ENCODE measurements around the gene CRMP1. TPM values are rescaled to one million over a fixed set of nuclear protein-coding genes. Genes with fewer than 3 reads are reported as not detected.
"Not testable (repeated sequence)": the region's sequence is repeated elsewhere in the genome, so short reads cannot be mapped to it uniquely, and the experiment has no call there.

The CRMP1 gene
- total RNA-seq, 1 donor from 2014 or later: 0.34 TPM

DNA sequence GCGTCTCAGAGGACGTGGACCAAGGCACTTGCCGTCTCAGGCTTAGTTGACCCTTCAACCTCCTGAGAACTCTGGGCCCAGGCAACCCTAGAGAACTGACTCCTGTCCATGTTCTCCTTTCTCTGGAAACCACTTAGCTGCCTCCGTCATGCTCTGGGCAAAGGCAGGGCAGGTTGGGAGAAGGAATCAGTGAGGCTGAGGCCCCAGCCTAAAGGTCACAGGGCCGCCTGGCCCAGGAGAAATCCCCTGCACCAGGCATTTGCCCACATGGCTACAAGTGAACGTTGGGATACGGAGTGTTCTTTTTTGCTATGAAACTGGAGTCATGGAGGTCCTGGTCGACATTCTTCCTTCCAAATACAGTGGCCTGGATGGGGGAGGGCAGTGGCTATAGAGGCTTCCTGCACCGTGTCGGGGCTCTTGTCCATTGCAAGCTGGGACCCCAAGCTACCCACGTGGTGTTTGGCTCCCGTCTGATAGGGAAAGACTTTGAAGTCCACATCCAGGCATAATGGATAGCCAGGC, 76.0 kb downstream of the CRMP1 start:
- DNase-seq: no peak

DNA sequence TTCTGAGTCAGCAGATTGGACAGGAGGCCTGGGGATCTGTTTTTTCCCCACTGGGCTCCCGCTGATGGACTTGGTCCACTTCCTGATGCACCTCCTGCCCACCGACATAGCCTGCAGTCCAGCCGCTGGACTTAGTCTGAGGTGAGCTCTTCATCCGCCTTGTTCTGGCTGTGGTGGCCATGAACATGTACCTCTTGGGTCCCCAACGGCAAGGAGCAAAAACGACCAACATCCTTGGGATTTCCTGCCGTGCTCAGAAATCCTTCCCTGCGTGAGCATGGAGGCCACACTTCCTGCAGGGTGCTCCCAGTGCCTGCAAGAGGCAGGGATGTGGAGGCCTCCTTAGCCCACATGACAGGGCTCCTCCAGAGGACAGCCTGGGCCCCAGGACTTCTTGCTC, 76.8 kb downstream of the CRMP1 start:
- no peak for DNase-seq

DNA sequence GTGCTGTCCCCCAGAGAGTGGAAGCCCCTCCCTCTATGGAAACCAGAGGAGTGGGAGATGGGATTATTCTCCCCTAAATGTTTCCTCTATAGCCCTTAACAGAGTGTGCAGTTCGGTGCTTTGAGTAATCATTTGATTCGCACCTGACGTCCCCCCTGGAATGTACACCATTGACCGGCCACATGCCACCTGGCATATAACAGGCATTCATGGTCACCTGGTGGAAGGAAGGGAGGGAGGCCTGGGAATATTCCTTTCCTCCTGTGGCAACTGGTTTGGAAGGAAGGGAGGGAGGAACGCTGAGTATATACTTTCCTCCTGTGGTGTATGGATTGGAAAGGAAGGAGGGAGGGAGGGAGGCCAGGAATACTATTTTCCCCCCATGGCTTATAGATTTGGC, 77.2 kb downstream of the CRMP1 start:
- DNase-seq: no peak

DNA sequence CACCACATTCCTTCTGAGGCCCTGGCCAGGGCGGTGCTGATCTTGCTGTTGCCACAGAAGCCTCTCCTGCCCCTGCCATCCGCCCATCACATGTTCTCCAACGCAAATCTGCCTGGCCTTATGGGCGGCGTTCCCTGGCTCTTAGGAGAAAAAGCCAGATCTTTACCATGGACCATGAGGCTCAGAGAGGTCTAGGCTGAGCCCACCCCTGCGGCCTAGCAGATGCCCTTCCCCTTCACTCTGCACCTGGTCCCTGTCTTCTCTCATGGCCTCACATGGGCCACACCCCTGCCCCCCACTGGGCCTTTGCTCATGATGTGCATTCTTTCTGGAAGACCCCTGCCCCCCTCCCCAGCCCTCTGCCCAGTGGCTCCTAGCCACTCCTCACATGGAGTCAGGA, 78.5 kb downstream of the CRMP1 start:
- no peak for DNase-seq

DNA sequence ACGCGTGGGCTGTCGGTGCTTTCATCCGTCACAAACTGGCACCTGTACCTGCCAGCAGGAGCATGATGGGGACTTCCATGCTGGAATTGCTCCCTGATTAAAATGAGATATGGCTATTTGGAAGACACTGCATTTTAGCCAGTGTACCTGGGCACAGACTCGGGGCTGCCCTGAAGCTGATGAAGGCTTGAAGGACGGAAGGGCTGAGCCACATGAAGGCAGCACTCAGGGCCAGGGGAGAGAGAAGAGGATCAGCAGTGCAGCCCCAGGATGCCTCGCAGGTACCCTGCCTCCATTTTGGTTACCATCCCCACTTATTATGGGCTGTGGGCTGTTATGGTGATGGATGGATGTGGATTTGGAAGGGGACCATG, 79.0 kb downstream of the CRMP1 start:
- DNase-seq: no peak

GRCh38 chr4:5812506-5813229, 80.2 kb downstream of the CRMP1 start:
- peak; percentile 77 for DNase-seq

- not testable (repeated sequence) for DNase-seq
Measured at GRCh38 chr4:5812057-5812456, 80.8 kb downstream of the CRMP1 start.

DNA sequence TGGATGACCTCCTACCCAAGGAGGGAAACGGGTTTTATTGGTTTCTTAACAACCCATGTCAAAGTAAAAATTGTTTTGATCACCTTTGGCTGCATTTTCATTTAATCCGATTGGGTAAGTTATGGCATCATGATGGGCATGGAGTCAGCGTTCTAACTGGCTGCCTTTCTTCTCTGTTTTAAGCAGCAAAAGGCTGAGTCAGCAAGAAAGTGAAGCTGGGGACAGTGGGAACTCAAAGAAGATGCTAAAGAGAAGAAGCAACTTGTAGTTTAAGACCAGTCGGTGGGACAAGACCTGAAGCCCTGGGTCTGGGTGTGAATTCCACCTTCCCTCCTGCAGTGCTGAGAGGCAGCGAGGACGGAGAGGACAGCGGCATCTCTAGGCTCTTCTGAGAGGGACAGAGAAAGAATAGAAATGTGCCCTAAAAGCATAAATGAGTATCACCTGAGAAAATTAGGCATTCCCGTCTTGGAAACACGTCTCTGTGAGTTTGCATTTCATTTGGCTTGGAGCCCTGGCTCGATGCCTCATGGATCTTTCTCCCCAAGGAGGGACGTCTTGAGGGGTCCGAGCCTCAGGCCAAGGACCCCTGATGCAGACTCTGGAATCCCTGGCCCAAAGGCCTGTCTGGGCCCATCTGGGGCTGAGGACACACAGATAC, 82.0 kb downstream of the CRMP1 start:
- no peak for DNase-seq

- no peak for DNase-seq
Measured at GRCh38 chr4:5810151-5810550, 82.7 kb downstream of the CRMP1 start.

DNA sequence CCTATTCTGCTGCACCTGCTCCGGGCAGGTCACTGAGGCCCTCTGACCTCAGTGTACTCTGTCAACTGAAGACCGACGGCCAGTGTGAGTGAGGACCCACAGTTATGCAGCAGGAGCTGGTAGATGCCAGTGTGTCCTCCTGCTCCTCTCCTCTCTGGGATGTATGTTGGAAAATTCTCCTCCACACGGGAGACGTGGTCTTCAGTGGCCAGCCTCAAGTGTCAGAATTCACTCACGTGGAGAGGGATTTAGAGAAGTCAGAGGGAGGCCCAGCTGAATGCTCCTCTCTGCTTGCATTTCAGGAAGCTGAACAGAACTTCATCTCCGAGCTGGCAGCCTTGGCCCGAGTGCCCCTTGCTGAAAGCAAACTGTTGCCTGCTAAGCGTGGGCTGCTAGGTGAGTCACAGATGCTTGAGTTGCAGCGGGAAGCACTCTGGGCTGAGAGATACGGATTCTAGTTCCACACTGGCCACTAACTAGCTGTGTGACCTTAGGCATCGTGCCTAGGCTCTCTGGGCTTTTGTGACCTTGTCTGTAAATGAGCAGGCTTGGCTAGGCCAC, 83.6 kb downstream of the CRMP1 start:
- no peak for DNase-seq

DNA sequence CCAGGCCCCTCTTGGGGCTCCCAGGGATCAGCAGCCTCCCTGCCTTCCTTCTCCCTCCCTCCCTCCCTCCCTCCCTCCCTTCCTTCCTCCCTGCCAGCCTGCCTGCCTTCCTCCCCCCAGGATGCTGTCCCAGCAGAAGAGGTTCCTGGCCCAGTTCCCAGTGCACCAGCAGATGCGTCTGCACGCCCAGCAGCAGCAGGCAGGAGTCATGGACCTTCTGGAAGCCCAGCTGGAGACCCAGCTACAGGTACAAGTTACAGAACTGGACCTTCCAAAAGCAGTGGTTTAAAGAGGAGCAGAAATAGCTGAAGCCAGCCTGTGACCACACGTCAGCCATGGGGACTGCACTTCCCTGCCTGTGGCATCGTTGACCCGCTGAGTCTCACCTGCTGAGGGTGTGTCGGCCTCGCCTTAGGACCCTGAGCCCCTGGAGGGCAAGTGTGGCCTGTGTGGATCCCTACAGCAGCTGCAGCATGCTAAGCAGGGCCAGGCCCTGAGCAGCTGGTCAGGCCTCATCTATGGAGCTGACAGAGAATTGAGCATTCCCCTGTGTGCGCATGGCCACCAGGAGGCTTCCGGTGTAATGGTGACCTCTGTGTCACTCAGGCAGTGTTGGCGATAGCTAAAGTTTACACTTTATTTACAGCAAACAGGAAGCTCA, 84.7 kb downstream of the CRMP1 start:
- DNase-seq: peak; percentile 26

- DNase-seq: no peak
Measured at GRCh38 chr4:5805270-5805669, 87.6 kb downstream of the CRMP1 start.

- no peak for DNase-seq
Measured at GRCh38 chr4:5804656-5805055, 88.2 kb downstream of the CRMP1 start.

GRCh38 chr4:5802565-5802964, 90.3 kb downstream of the CRMP1 start:
- DNase-seq: no peak

DNA sequence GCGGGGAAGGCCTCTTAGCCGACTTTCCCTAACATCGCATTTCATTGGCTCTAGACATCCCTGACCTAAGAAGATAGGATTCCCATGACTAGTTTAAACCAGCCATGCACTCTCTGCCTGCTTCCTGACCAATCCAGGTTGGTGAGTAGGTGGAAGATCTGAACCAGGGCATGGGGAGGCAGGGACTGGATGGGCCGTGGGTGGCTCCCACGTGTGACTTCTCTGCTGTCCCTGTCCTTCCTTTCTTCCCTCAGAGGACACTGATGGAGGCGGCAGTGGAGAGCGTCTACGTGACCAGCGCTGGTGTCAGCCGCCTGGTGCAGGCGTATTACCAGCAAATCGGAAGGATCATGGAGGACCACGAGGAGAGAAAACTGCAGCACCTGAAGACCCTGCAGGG, 91.2 kb downstream of the CRMP1 start:
- no peak for DNase-seq

- DNase-seq: no peak
Measured at GRCh38 chr4:5800496-5800895, 92.4 kb downstream of the CRMP1 start.

GRCh38 chr4:5799406-5799805, 93.5 kb downstream of the CRMP1 start:
- DNase-seq: no peak

DNA sequence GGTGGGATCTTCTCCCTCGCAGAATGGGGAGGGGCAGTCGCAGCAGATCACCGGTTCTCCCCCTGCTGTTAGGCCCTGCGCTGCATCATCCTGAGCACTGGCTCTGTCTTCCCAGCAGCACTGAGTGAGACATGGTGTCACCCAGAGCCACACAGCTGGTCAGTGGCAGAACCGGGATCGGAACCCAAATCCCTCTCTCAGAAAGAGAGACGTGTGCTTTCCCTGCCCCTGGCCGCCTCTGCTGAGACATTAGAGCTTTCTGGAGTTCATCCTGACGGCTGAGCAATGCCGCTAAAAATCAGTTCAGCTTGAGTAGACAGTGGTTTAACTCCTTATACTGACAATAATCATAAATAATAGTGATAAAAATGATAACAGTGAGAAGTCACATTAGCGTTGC, 93.9 kb downstream of the CRMP1 start:
- no peak for DNase-seq

DNA sequence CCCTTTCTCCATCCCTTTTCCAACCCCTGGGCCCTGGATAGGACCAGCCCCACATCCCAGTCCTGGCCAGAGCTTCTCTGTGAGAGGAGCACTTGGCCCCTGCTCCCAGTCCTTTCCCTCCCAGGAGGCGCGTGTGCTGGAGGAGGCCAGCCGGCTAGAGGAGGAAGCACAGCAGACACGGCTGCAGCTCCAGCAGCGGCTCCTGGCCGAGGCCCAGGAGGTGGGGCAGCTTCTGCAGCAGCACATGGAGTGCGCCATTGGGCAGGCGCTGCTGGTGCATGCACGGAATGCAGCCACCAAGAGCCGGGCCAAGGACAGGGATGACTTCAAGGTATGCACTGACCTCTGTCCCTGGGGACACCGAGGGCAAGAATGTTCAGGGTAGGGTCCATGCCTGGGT, 94.4 kb downstream of the CRMP1 start:
- DNase-seq: no peak

GRCh38 chr4:5797866-5798265, 95.0 kb downstream of the CRMP1 start:
- no peak for DNase-seq

- no peak for DNase-seq
Measured at GRCh38 chr4:5796976-5797375, 95.9 kb downstream of the CRMP1 start.

GRCh38 chr4:5795580-5795979, 97.3 kb downstream of the CRMP1 start:
- no peak for DNase-seq

GRCh38 chr4:5793514-5793913, 99.4 kb downstream of the CRMP1 start:
- no peak for DNase-seq

DNA sequence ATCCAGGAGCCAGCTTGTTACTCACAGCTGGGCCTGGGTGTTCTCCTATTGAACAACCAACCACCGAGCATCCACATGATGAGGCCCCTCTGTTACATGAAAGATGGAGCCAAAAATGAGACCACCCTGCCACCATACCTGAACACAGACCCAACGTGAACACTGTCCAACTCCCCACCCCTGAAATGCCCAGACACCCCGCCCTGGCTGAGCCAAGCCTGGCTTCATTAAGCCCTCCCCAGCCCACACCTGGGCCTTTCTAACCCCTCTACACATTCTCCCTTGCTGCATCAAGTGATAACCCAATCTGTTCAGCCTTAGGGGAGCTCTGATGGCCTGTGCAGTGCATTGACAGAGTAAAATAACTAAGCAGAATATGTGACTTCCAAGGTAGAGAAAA, 101.2 kb downstream of the CRMP1 start:
- DNase-seq: no peak
